ENCODE results near the gene PRX. TPM values are rescaled to one million over a fixed set of nuclear protein-coding genes. Genes with fewer than 3 reads are reported as not detected.

The PRX gene
- polyA plus RNA-seq, 4 donors = 10.3 to 16.6 (median 11.7) TPM

- no peak for DNase-seq (ENCODE audit: low read depth in 4 of 4, low spot score in 3 of 4)
Measured at GRCh38 chr19:40367577-40368434, 45.4 kb downstream of the PRX start.

DNA sequence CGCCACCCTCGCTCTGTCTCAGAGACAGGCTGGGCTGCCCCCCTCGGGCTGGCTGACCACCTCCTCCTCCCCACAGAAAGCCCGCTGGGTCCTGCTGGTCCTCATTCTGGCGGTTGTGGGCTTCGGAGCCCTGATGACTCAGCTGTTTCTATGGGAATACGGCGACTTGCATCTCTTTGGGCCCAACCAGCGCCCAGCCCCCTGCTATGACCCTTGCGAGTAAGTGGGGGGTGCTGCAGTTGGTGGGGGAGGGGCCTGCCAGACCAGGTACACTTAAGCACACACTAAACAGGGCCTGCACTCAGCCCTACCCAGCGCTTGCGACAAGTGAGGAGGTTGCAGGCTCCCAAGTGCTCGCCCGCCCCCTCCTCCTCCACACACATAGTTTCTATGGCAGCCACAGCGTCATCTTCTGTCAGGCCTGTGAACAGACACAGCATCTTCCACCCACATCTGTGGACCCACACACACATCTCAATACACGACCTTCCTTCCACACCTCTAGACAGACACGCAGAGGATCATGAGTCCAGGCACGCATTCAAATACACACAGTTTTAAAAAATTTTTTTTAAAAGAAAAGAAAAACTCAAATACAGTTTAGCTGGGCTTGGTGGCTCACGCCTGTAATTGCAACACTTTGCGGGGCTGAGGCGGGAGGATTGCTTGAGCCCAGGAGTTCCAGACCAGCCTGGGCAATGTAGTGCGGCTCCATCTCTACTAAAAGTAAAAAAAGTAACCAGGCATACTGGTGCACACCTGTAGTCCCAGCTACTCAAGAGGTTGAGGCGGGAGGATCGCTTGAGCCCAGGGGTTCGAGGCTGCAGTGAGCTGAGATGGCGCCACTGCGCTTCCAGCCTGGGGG, 46.2 kb downstream of the PRX start:
- DNase-seq (ENCODE audit: low read depth in 4 of 4, low spot score in 3 of 4) = no peak

- peak; percentile 65 to 77 (median 75) for DNase-seq (ENCODE audit: low read depth in 4 of 4, low spot score in 3 of 4)
Measured at GRCh38 chr19:40365613-40366401, 47.4 kb downstream of the PRX start.

DNA sequence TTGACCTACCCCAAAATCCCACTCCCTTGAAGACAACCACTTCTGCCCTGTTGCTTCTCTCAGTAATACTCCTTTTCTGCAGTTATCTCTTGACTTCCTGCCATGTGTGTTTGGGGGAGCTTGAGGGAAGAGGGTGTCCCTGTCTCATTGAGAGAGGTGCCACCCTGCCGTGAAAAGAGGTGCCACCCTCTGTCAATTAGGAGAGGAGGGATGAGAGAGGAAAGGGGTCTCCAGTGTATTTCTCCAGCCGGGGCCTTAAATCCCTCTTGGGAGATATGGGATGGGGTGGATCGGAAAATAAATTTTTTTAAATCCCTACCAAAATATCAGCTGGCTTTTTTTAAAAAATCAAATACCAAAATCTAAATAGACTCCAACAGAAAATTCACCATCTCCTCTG, 48.2 kb downstream of the PRX start:
- DNase-seq (ENCODE audit: low read depth in 4 of 4, low spot score in 3 of 4) = no peak

- DNase-seq (ENCODE audit: low read depth in 4 of 4, low spot score in 3 of 4) = no peak
Measured at GRCh38 chr19:40363069-40363468, 50.1 kb downstream of the PRX start.

DNA sequence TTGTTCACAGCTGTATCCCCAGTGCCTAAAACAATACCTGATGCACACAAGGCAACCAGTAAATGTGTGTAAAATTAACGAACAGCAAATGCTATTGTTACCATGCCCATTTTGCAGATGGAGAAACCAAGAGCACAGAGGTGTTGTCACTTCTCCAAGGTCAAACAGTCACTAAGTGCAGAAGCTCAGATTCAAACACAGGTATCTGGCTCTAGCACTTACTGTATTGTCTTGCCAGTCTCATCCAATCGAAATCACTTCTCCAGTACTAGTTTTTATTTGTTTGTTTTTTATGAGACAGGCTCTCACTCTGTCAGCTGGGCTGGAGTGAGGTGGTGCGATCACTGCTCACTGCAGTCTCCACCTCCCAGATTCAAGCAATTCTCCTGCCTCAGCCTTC, 51.0 kb downstream of the PRX start:
- no peak for DNase-seq (ENCODE audit: low read depth in 4 of 4, low spot score in 3 of 4)

- DNase-seq (ENCODE audit: low read depth in 4 of 4, low spot score in 3 of 4) = no peak
Measured at GRCh38 chr19:40360708-40361241, 52.4 kb downstream of the PRX start.

DNA sequence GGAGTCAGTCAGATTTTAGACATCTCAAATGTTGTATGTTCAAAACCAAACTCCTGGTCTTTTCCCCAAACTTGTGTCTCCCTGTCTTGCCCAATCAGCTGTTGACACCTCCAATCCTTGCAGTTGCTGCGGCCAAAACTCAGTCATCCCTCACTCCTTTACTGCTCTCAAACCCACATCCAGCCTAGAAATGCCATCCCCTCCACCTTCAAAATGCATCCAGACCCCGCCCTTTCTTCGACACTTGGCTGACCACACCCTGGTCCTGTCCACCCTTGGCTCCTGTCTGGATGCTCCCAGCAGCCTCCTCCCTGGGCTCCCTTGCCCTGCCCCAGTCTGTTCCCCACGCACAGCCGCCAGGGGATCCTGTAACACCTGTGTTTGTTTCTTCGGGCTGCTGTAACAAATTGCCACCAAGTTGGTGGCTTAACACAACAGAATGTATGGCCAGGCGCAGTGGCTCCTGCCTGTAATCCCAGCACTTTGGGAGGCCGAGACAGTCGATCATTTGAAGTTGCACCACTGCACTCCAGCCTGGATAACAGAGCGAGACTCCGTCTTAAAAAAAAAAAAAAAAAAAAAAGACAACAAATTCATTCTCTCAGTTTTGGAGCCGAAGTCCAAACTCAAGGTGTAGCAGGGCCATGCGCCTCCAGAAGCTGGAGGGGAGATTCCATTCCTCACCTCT, 53.0 kb downstream of the PRX start:
- DNase-seq (ENCODE audit: low read depth in 4 of 4, low spot score in 3 of 4) = no peak

- no peak for DNase-seq (ENCODE audit: low read depth in 4 of 4, low spot score in 3 of 4)
Measured at GRCh38 chr19:40358773-40359172, 54.4 kb downstream of the PRX start.

DNA sequence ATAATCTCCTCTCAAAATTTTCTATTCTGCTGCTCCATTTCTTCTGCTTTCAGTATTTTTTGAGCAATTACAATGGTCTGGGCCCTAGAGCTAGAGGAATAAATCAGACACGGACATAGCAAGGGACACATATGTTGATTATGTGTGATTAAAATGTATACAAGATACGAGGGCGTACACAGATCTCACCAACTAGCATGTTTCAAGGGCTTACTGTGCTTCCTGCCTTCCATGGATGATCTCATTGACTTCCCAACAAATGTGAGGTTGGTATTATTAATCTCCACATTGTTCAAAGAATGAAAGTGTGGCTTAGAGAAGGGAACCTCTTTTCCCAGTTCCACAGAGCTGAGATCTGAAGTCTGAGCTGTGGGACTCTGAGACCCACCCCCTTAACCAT, 55.5 kb downstream of the PRX start:
- DNase-seq (ENCODE audit: low read depth in 4 of 4, low spot score in 3 of 4) = no peak

GRCh38 chr19:40356681-40357595, 56.2 kb downstream of the PRX start:
- no peak for DNase-seq (ENCODE audit: low read depth in 4 of 4, low spot score in 3 of 4)

- DNase-seq (ENCODE audit: low read depth in 4 of 4, low spot score in 3 of 4) = no peak
Measured at GRCh38 chr19:40355975-40356680, 57.0 kb downstream of the PRX start.

DNA sequence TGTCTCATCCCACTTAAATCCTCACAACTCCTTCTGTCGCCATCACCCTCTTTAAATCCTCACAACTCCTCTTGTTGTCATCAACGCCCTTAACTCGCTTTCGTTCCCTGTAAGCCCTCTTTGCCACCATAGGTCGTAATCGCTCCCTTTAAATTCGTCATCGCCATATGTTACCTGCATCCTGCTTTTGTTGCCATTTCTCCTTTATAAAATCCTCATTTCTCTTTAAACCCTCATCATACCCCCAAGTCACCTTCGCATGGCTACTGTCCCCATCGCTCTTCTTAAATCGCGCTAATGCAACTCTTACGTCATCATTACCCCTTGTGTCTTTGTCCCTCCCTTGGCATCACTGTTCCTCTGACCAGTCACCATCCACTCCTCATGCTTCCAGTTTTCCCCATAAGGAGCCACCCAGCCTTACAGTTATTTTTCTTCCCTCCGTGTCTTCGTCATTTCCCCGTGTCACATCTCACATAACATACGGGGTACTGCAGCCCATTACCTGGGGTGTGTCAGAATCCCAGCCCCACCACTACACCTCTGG, 64.1 kb downstream of the PRX start:
- no peak for DNase-seq (ENCODE audit: low read depth in 4 of 4, low spot score in 3 of 4)

- DNase-seq (ENCODE audit: low read depth in 4 of 4, low spot score in 3 of 4) = peak; percentile 95 to 96 (median 96)
Measured at GRCh38 chr19:40348125-40348913, 64.9 kb downstream of the PRX start, which contains the start of the genes C19orf47 and PLD3. Gene C19orf47, minus strand, starts transcription at chr19:40348397. Its CDS starts 6,540 bp downstream, at chr19:40341857. Gene PLD3, plus strand, starts transcription at chr19:40348695. Its CDS starts 17,789 bp downstream, at chr19:40366484.

DNA sequence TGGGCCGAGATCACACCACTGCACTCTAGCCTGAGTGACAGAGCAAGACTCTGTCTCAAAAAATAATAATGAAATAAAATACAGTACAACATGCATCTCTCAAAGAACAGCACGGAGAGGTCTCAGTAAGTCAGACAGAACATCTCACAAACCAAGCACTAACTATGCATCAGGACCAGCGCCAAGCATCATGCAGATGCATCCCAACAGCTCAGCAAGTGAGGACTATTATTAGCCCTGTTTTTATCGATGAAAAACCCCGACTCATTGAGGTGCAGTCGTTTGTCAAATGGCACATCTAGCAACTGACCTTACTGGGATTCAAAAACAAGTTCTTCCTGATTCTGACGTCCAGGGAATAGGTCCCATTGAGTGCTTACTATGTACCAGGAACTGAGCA, 68.8 kb downstream of the PRX start:
- no peak for DNase-seq (ENCODE audit: low read depth in 4 of 4, low spot score in 3 of 4)

All from right renal pelvis (tissue), 4 donors.